ENCODE measurements around the gene CPTP. TPM values are rescaled to one million over a fixed set of nuclear protein-coding genes. Genes with fewer than 3 reads are reported as not detected.

The CPTP gene
- total RNA-seq, 1 donor from 2014 or later: 71.3 TPM

GRCh38 chr1:1358433-1359271, 34.0 kb downstream of the CPTP start, which contains the start of gene MXRA8:
TSS of gene MXRA8 (minus strand) at chr1:1358555. CDS start at chr1:1358504, 51 bp downstream.
- H3K36me3 ChIP-seq: peaks cover 12 to 13% of the 10 kb centered on the region in 2 donors
- TF ChIP-seq CTCF (IDR thresholded peaks at IDR 0.05): no peak
- H3K27me3 ChIP-seq: no peaks in the 10 kb centered on the region
- intact Hi-C loops (cut with DNase I): loop anchor here (2.0 kb wide), 1 partner anchor 16 kb away; the partner anchor contains the start of gene AURKAIP1
- DNase-seq (ENCODE audit: low spot score in 2 of 2): peak; percentile 51 to 87
- H3K9me3 ChIP-seq: no peaks in the 10 kb centered on the region
- H3K27ac ChIP-seq: peak within 1 kb of the TSS; percentile 90 to 92
- peak within 1 kb of the TSS; percentile 54 to 65 for H3K4me3 ChIP-seq
- peaks cover 30 to 65% of the 10 kb centered on the region in 2 donors for H3K4me1 ChIP-seq

- DNase-seq (ENCODE audit: low spot score in 2 of 2): no peak
- Histone ChIP-seq H3K27ac (peak overlapping the region; percentile 90 to 92), H3K27me3 (no peaks in the 10 kb centered on the region), H3K36me3 (peaks cover 6% of the 10 kb centered on the region in 2 donors), H3K4me1 (peaks cover 30 to 59% of the 10 kb centered on the region in 2 donors), H3K9me3 (no peaks in the 10 kb centered on the region), H3K4me3 (peak overlapping the region in 1 of 2 donors; percentile 65)
- no peak for TF ChIP-seq CTCF (IDR thresholded peaks at IDR 0.05)
- intact Hi-C loops (cut with DNase I): loop anchor here (2.0 kb wide), 1 partner anchor 16 kb away; the partner anchor contains the start of gene AURKAIP1
These were observed 34.7 kb downstream of the CPTP start for GRCh38 chr1:1359308-1359663.

- Histone ChIP-seq H3K27me3 (no peaks in the 10 kb centered on the region), H3K4me3 (peak overlapping the region in 1 of 2 donors; percentile 12), H3K36me3 (peaks cover 0 to under 1% of the 10 kb centered on the region in 2 donors), H3K4me1 (peaks cover 27 to 55% of the 10 kb centered on the region in 2 donors), H3K9me3 (no peaks in the 10 kb centered on the region), H3K27ac (peak overlapping the region; percentile 90 to 92)
- no peak for DNase-seq (ENCODE audit: low spot score in 2 of 2)
- intact Hi-C loops (cut with DNase I): loop anchor here (2.0 kb wide), 1 partner anchor 15 kb away; the partner anchor contains the start of gene AURKAIP1
- TF ChIP-seq CTCF (IDR thresholded peaks at IDR 0.05): no peak
These were observed 35.3 kb downstream of the CPTP start for GRCh38 chr1:1359664-1360468.

GRCh38 chr1:1360506-1361169, 36.0 kb downstream of the CPTP start:
- no peak for TF ChIP-seq CTCF (IDR thresholded peaks at IDR 0.05)
- DNase-seq (ENCODE audit: low spot score in 2 of 2): peak; percentile 50 to 92
- H3K36me3 ChIP-seq: no peaks in the 10 kb centered on the region
- no peak overlapping the region for H3K4me3 ChIP-seq
- peak overlapping the region; percentile 90 to 92 for H3K27ac ChIP-seq
- no peaks in the 10 kb centered on the region for H3K9me3 ChIP-seq
- peaks cover 19 to 48% of the 10 kb centered on the region in 2 donors for H3K4me1 ChIP-seq
- intact Hi-C loops (cut with DNase I): no loop called here
- no peaks in the 10 kb centered on the region for H3K27me3 ChIP-seq
